GM23338 (cell line): ENCODE measurements around the gene DOCK2. TPM values are rescaled to one million over a fixed set of nuclear protein-coding genes. Genes with fewer than 3 reads are reported as not detected.
"Not testable (repeated sequence)": the region's sequence is repeated elsewhere in the genome, so short reads cannot be mapped to it uniquely, and the experiment has no call there.

Experiments used
- ATAC-seq: fragments of 200-7000 bp; cut with Tn5 transposase; 3 replicates; pipeline ENCODE4 v1.9.1; 2020
- DNase-seq: peaks from one replicate; pipeline ENCODE4 v3.0.0-alpha.2; 2015; ENCODE audit warnings: low spot score
- H2AFZ ChIP-seq: fragments of 200-600 bp; sonication (generic); 2 replicates; pipeline ENCODE4 v1.8.0; 2016; ENCODE audit warnings: antibody characterized with exemption, mild to moderate bottlenecking, moderate library complexity
- H3F3A ChIP-seq: fragments of 200-600 bp; sonication (generic); replicated peaks from 2 replicates; pipeline ENCODE4 v1.8.0; 2017; ENCODE audit warnings: antibody characterized with exemption, mixed run types, low read depth
- H3K27ac ChIP-seq: fragments of 200-600 bp; sonication (generic); 2 replicates; pipeline ENCODE4 v1.6.1; 2016; ENCODE audit warnings: low read depth
- H3K27me3 ChIP-seq: fragments of 200-600 bp; sonication (generic); 2 replicates; pipeline ENCODE4 v1.8.0; 2016; ENCODE audit warnings: mild to moderate bottlenecking, mixed run types, moderate library complexity; ENCODE audit not compliant: insufficient read depth
- H3K36me3 ChIP-seq: fragments of 200-600 bp; sonication (generic); 2 replicates; pipeline ENCODE4 v1.8.0; 2016; ENCODE audit warnings: mild to moderate bottlenecking; ENCODE audit not compliant: insufficient read depth
- H3K4me1 ChIP-seq: fragments of 200-600 bp; sonication (generic); 2 replicates; pipeline ENCODE4 v1.8.0; 2016; ENCODE audit warnings: mild to moderate bottlenecking, moderate library complexity; ENCODE audit not compliant: insufficient read depth
- H3K4me2 ChIP-seq: fragments of 200-600 bp; sonication (generic); 2 replicates; pipeline ENCODE4 v1.7.1; 2017; ENCODE audit warnings: mixed run types
- H3K4me3 ChIP-seq: fragments of 200-600 bp; sonication (generic); 2 replicates; pipeline ENCODE4 v1.6.1; 2016; ENCODE audit warnings: mixed run types
- H3K79me2 ChIP-seq: fragments of 200-600 bp; sonication (generic); replicated peaks from 2 replicates; pipeline ENCODE4 v1.8.0; 2017; ENCODE audit warnings: mild to moderate bottlenecking; ENCODE audit not compliant: insufficient read depth
- H3K9me2 ChIP-seq: fragments of 200-600 bp; sonication (generic); 2 replicates; pipeline ENCODE4 v1.8.0; 2017; ENCODE audit not compliant: insufficient read depth
- H4K20me1 ChIP-seq: fragments of 200-600 bp; sonication (generic); replicated peaks from 2 replicates; pipeline ENCODE4 v1.8.0; 2017; ENCODE audit warnings: mild to moderate bottlenecking; ENCODE audit not compliant: insufficient read depth
- H3K27ac Mint-ChIP-seq: 2 replicates; pipeline ENCODE4 v1.8.0; 2020; ENCODE audit warnings: inconsistent platforms, mild to moderate bottlenecking, moderate library complexity, mixed read lengths
- H3K27me3 Mint-ChIP-seq: 3 replicates; pipeline ENCODE4 v1.8.0; 2022; ENCODE audit warnings: low read depth, mild to moderate bottlenecking, moderate library complexity, mixed read lengths, inconsistent platforms; ENCODE audit not compliant: insufficient read depth, poor library complexity
- H3K36me3 Mint-ChIP-seq: 3 replicates; pipeline ENCODE4 v1.8.0; 2021; ENCODE audit warnings: low read depth, mild to moderate bottlenecking, inconsistent platforms, moderate library complexity, mixed read lengths
- H3K4me1 Mint-ChIP-seq: 3 replicates; pipeline ENCODE4 v1.8.0; 2020; ENCODE audit warnings: mild to moderate bottlenecking, inconsistent platforms, mixed read lengths
- H3K4me3 Mint-ChIP-seq: 3 replicates; pipeline ENCODE4 v1.8.0; 2021; ENCODE audit warnings: moderate library complexity, mild to moderate bottlenecking, inconsistent platforms, mixed read lengths
- H3K9me3 Mint-ChIP-seq: 3 replicates; pipeline ENCODE4 v1.8.0; 2020; ENCODE audit warnings: moderate library complexity, mild to moderate bottlenecking, inconsistent platforms, mixed read lengths
- CREB1 ChIP-seq: fragments of 250-450 bp; sonication (Bioruptor Pico); IDR thresholded peaks from 2 replicates; pipeline ENCODE4 v1.5.0; 2020; ENCODE audit warnings: low read depth, mild to moderate bottlenecking, moderate library complexity
- REST ChIP-seq: IDR thresholded peaks from one replicate; pipeline ENCODE4 v1.6.1; 2018; ENCODE audit warnings: antibody characterized with exemption; ENCODE audit not compliant: unreplicated experiment
- STAT1 ChIP-seq: IDR thresholded peaks from one replicate; pipeline ENCODE4 v1.6.1; 2016; ENCODE audit warnings: antibody characterized with exemption; ENCODE audit not compliant: unreplicated experiment
- polyA plus RNA-seq: library from polyadenylated mRNA; unstranded; fragments of >200 nt; fragmentation: Nextera tagmentation; extraction: Ambion mirVana; gene quantifications from 2 replicates; pipeline ENCODE4 v1.2.1, GENCODE V29; 2016
- total RNA-seq: library from RNA; depleted of rRNA; stranded (reverse); fragments of >200 nt; shearing (Covaris generic); gene quantifications from 2 replicates; pipeline ENCODE4 v1.2.3, GENCODE V29; 2014

DOCK2 gene
- total and polyA plus RNA-seq, 2 experiments from 2014 or later: 3.7 to 9.4 TPM

GRCh38 chr5:169724303-169725087 is 87.4 kb downstream of the DOCK2 start (continued):
- TF ChIP-seq REST: no peak
- TF ChIP-seq CREB1 (CRISPR knock-in tag): no peak

GRCh38 chr5:169725665-169726064 is 88.6 kb downstream of the DOCK2 start:
- not testable (repeated sequence) for ATAC-seq

GRCh38 chr5:169728418-169728817 is 91.3 kb downstream of the DOCK2 start:
- DNase-seq: no peak
- H2AFZ ChIP-seq: no peak overlapping the region
- H3K4me1 ChIP-seq: 0 out of 2 replicates have a peak, but pooled peaks cover 3% of the 10 kb centered on the region
- H3F3A ChIP-seq: no peaks in the 10 kb centered on the region
- no peaks in the 10 kb centered on the region for H3K79me2 ChIP-seq
- no peak for ATAC-seq
- H3K4me3 ChIP-seq: no peak overlapping the region
- TF ChIP-seq STAT1 (no peak), REST (no peak)
- H3K27ac Mint-ChIP-seq: no peak overlapping the region
- peaks cover 10% of the 10 kb centered on the region for H3K4me1 Mint-ChIP-seq
- H3K9me3 Mint-ChIP-seq: peaks cover 5% of the 10 kb centered on the region; the same call in 1 of the 3 replicates
- H3K36me3 ChIP-seq: no peaks in the 10 kb centered on the region
- no peak overlapping the region for H3K4me2 ChIP-seq
- no peak overlapping the region for H3K4me3 Mint-ChIP-seq
- no peaks in the 10 kb centered on the region for H3K27me3 ChIP-seq
- H3K27ac ChIP-seq: no peak overlapping the region
- no peaks in the 10 kb centered on the region; the same call in 2 of the 3 replicates for H3K36me3 Mint-ChIP-seq
- no peaks in the 10 kb centered on the region for H3K9me2 ChIP-seq
- H3K27me3 Mint-ChIP-seq: no peaks in the 10 kb centered on the region
- no peaks in the 10 kb centered on the region for H4K20me1 ChIP-seq

More at GRCh38 chr5:169725665-169726064, 88.6 kb downstream of the DOCK2 start:
- not testable (repeated sequence) for H3K9me3 Mint-ChIP-seq, H2AFZ ChIP-seq, H3F3A ChIP-seq, H3K4me2 ChIP-seq, H3K27ac Mint-ChIP-seq, H3K27me3 Mint-ChIP-seq, H3K36me3 ChIP-seq, H3K4me1 Mint-ChIP-seq, H3K9me2 ChIP-seq, H3K79me2 ChIP-seq, H3K36me3 Mint-ChIP-seq, H3K4me1 ChIP-seq, H3K27me3 ChIP-seq, DNase-seq, H4K20me1 ChIP-seq, H3K4me3 Mint-ChIP-seq, H3K27ac ChIP-seq, H3K4me3 ChIP-seq
